GM10266 (cell line): ENCODE measurements around the gene NECAB3.

Source experiments
- DNase-seq: peaks from one replicate; pipeline ENCODE4 v3.0.0; 2012; ENCODE audit errors: extremely low spot score
- TF ChIP-seq, protein P1 (sequence below): IDR thresholded peaks from 2 replicates; pipeline ENCODE4 v1.5.1; 2012; ENCODE audit warnings: mild to moderate bottlenecking, low read depth; ENCODE audit not compliant: control insufficient read depth, insufficient read depth; ENCODE audit errors: missing control alignments

Gene NECAB3

DNA sequence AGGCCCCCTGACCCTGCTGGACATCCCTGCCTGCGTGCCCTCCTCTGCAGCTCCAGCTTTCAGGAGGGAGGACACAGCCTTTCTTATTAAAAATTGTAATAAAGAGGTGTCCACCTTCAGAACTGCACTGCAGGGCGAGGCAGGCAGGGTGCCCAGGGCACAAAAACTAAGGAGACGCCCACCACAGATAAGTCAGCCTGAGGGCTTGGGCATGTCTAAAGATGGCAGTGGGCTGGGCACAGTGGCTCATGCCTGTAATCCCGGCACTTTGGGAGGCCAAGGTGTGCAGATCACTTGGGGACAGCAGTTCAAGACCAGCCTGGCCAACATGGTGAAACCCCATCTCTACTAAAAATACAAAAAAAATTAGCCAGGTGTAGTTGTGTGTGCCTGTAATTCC lies 19.1 kb downstream of the NECAB3 start:
- DNase-seq: no peak
- TF ChIP-seq, protein P1, sequence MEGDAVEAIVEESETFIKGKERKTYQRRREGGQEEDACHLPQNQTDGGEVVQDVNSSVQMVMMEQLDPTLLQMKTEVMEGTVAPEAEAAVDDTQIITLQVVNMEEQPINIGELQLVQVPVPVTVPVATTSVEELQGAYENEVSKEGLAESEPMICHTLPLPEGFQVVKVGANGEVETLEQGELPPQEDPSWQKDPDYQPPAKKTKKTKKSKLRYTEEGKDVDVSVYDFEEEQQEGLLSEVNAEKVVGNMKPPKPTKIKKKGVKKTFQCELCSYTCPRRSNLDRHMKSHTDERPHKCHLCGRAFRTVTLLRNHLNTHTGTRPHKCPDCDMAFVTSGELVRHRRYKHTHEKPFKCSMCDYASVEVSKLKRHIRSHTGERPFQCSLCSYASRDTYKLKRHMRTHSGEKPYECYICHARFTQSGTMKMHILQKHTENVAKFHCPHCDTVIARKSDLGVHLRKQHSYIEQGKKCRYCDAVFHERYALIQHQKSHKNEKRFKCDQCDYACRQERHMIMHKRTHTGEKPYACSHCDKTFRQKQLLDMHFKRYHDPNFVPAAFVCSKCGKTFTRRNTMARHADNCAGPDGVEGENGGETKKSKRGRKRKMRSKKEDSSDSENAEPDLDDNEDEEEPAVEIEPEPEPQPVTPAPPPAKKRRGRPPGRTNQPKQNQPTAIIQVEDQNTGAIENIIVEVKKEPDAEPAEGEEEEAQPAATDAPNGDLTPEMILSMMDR: no peak

GRCh38 chr20:33654680-33655161 lies 19.5 kb downstream of the NECAB3 start:
- TF ChIP-seq, protein P1: no peak
- DNase-seq: no peak

DNA sequence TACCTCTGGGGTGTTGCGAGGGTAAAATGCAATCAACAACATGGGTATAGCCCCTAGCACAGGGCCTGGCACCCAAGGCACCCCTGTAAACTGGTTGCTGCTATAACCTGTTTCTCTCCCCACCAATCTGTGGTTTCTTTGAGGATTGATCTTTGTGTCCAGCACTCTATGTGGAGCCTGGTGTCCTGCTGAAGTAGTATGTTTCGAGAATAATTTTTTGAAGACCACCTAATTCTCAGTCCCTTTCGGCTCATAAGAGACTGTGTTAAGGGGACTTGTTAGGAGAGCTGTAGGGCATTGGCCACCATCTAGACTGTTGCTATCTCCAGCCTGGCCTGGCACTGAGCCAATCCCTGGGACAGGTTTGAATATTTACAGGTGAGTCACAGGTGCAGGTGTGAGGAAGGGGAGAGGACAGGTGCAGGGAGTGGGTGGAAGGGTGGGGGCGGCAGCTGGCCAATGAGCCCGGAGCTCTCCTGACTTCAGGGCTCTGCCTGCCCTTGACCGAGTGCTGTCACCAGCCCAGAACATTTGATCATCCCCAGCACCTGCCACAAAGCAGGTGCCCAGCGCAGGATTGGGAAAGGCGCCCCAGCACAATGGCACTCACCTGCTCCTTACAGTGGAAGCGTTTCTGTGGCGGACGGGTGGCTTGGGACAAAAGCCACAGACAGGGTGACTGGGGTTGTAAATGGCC lies 20.2 kb downstream of the NECAB3 start:
- TF ChIP-seq, protein P1: no peak
- DNase-seq: no peak

DNA sequence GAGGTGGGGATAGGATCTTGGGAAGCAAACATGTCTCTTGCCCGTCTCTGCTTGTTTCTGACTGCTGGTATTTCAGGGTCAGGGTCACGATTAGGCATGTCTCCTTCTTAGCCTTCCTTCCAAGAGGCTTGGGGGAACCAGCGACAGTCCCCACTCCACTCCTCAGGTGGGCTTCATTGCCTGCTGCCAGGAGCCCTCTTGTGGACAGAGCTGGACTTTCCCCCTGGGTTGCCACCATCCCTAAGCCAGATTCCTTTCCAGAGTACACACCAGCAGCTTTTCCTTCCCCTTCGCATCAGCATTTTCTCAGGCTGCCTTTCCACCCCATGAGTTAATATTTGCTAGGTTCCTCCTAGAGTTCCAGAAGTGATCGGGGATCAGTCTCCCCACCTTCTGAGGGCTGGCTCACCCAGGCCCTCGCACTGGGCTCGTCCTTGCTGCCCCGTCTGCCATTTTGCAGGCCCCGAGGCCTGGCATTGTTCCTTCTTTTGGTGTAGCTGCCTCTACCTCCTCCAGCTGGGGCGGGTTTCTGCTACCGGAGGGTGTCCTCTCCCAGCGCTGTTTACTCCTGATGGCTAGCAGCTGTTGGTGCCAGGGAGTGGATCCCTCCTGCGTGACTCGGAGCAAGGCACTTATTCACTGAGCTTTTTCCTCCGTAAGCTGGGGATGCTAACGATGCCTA lies 20.9 kb downstream of the NECAB3 start:
- TF ChIP-seq, protein P1: peak; percentile 78
- peak; percentile 83 for DNase-seq

GRCh38 chr20:33651562-33652048 lies 22.6 kb downstream of the NECAB3 start:
- TF ChIP-seq, protein P1: no peak
- no peak for DNase-seq

DNA sequence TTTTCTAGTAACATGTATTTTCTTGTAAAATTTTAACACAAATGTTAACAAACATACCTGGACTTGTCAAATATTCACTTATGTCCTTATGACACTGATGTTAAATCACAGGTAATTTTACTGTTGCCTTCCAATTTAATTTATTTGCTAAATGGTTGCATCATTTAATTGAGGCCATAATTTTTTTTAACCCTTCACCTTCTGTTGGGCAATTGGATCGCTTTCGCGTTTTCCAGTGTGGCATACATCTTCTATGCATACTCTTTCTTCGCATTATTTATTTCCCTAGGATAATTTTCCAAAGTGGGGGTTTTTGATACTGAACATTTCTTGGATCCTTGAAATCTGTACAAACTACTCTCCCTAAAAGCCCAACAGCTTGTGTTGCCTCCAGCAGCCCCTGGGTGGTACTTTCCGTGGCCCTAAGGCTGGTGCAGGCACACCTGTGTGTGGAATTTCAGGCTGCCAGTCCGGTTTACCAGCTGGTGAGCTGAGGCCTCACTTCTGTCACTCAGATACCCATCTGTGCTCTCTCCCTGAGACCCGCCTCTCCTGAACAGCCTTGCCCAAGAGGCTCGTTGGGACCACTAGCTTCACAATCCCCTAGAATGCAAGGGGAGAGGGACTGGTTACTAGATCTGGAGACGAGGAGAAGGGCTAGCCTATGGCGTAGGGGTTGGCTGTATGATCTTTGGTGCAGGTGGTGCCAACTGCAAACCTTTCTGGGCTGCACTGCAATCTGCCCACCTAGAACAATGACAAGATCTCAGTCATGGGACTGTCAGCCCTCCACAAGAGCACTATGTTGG lies 23.3 kb downstream of the NECAB3 start:
- no peak for DNase-seq
- TF ChIP-seq, protein P1: no peak
